ENCODE results near the gene HOXD13.

The HOXD13 gene

GRCh38 chr2:176101842-176102241 is 9.3 kb downstream of the HOXD13 start:
- no peak overlapping the region for H3K27ac ChIP-seq (ENCODE audit: low read length)
- no peak overlapping the region for H3K9ac ChIP-seq (ENCODE audit: low read depth, low read length)
- no peaks in the 10 kb centered on the region for H4K20me1 ChIP-seq (ENCODE audit: insufficient read depth, low read length)
- no peaks in the 10 kb centered on the region for H3K79me2 ChIP-seq (ENCODE audit: insufficient read depth, low read length)
- no peaks in the 10 kb centered on the region for H3K27me3 ChIP-seq (ENCODE audit: insufficient read depth, low read length, poor library complexity)
- no peaks in the 10 kb centered on the region for H3K9me3 ChIP-seq (ENCODE audit: insufficient read depth, low read length, severe bottlenecking)
- peaks cover 9% of the 10 kb centered on the region for H3K4me1 ChIP-seq (ENCODE audit: insufficient read depth, low read length)
- DNase-seq = no peak
- no peak overlapping the region for H3K4me3 ChIP-seq (ENCODE audit: low read depth in 1 of 2, low read length in 2 of 2)
- TF ChIP-seq, protein P1, sequence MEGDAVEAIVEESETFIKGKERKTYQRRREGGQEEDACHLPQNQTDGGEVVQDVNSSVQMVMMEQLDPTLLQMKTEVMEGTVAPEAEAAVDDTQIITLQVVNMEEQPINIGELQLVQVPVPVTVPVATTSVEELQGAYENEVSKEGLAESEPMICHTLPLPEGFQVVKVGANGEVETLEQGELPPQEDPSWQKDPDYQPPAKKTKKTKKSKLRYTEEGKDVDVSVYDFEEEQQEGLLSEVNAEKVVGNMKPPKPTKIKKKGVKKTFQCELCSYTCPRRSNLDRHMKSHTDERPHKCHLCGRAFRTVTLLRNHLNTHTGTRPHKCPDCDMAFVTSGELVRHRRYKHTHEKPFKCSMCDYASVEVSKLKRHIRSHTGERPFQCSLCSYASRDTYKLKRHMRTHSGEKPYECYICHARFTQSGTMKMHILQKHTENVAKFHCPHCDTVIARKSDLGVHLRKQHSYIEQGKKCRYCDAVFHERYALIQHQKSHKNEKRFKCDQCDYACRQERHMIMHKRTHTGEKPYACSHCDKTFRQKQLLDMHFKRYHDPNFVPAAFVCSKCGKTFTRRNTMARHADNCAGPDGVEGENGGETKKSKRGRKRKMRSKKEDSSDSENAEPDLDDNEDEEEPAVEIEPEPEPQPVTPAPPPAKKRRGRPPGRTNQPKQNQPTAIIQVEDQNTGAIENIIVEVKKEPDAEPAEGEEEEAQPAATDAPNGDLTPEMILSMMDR (IDR thresholded peaks at IDR 0.05; ENCODE audit: borderline replicate concordance, extremely low read depth, low read length, poor library complexity, severe bottlenecking) = no peak
- TF ChIP-seq EZH2 (IDR thresholded peaks at IDR 0.05; ENCODE audit: borderline replicate concordance, low read depth, low read length, severe bottlenecking) = no peak
- H3K4me2 ChIP-seq (ENCODE audit: insufficient read depth, low read length) = no peak overlapping the region
- no peaks in the 10 kb centered on the region for H3K36me3 ChIP-seq (ENCODE audit: insufficient read depth, low read length)
- no peak for ATAC-seq (ENCODE audit: insufficient read depth, low read depth)
- no peak overlapping the region for H2AFZ ChIP-seq (ENCODE audit: low read depth, low read length)

DNA sequence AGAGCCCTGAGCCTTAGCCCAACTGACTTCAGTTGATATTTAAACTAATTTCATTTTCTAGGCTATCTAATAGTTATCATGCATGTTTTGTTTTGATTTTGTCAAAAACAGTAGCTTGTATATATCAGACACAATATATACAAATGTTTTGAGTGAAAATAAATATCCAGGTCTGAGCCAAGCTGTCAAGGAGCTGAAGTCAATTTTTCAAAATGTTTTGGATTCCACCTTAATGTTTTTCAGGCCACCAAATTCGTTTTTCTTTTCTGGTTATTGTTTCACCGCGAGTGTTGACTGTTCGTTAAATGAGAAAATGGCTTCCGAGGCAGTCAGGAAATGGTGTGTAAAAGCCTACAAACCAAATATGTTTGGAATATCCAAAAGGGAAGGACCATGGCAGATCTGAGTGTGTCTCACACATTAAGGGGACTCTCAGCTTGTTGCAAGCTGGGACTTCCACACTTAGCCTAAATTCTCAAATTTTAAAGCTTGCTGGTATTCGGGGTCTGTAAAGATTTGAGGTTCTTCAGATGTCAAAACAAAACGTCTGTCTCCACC is 9.9 kb downstream of the HOXD13 start:
- Histone ChIP-seq H3K27me3 (ENCODE audit: insufficient read depth, low read length, poor library complexity) (no peaks in the 10 kb centered on the region), H3K9me3 (ENCODE audit: insufficient read depth, low read length, severe bottlenecking) (no peaks in the 10 kb centered on the region), H3K9ac (ENCODE audit: low read depth, low read length) (no peak overlapping the region), H3K36me3 (ENCODE audit: insufficient read depth, low read length) (no peaks in the 10 kb centered on the region), H3K4me1 (ENCODE audit: insufficient read depth, low read length) (peaks cover 9% of the 10 kb centered on the region), H3K79me2 (ENCODE audit: insufficient read depth, low read length) (no peaks in the 10 kb centered on the region), H3K4me2 (ENCODE audit: insufficient read depth, low read length) (no peak overlapping the region), H3K4me3 (ENCODE audit: low read depth in 1 of 2, low read length in 2 of 2) (no peak overlapping the region), H4K20me1 (ENCODE audit: insufficient read depth, low read length) (no peaks in the 10 kb centered on the region), H2AFZ (ENCODE audit: low read depth, low read length) (no peak overlapping the region), H3K27ac (ENCODE audit: low read length) (no peak overlapping the region)
- DNase-seq (no peak), ATAC-seq (ENCODE audit: insufficient read depth, low read depth) (no peak)
- no peak for TF ChIP-seq EZH2 (IDR thresholded peaks at IDR 0.05; ENCODE audit: borderline replicate concordance, low read depth, low read length, severe bottlenecking)
- TF ChIP-seq, protein P1 (IDR thresholded peaks at IDR 0.05; ENCODE audit: borderline replicate concordance, extremely low read depth, low read length, poor library complexity, severe bottlenecking) = no peak

DNA sequence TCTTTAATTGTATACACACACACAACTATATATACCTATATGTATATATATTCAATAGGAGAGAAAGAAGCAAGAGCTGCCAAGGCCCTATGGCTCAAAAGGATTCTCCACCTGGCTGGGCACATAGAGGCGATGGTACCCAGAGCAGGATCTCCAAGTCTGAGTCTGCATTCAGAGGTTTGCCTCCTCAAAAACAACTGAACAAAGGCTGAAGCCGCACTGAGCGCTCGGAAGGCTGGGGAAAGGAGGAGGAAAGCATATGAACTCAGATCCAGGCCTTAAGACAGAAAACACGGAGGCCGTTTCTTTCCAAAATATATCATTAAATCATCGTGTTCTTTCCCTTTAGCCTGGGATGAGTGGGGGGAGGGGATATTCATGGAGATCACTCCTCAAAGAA is 10.7 kb downstream of the HOXD13 start:
- Histone ChIP-seq H3K79me2 (ENCODE audit: insufficient read depth, low read length) (no peaks in the 10 kb centered on the region), H3K27ac (ENCODE audit: low read length) (no peak overlapping the region), H3K27me3 (ENCODE audit: insufficient read depth, low read length, poor library complexity) (no peaks in the 10 kb centered on the region), H3K4me2 (ENCODE audit: insufficient read depth, low read length) (no peak overlapping the region), H4K20me1 (ENCODE audit: insufficient read depth, low read length) (no peaks in the 10 kb centered on the region), H3K9ac (ENCODE audit: low read depth, low read length) (no peak overlapping the region), H3K36me3 (ENCODE audit: insufficient read depth, low read length) (no peaks in the 10 kb centered on the region), H3K9me3 (ENCODE audit: insufficient read depth, low read length, severe bottlenecking) (no peaks in the 10 kb centered on the region), H3K4me1 (ENCODE audit: insufficient read depth, low read length) (peaks cover 3% of the 10 kb centered on the region), H2AFZ (ENCODE audit: low read depth, low read length) (no peak overlapping the region), H3K4me3 (ENCODE audit: low read depth in 1 of 2, low read length in 2 of 2) (no peak overlapping the region)
- ATAC-seq (ENCODE audit: insufficient read depth, low read depth) (no peak), DNase-seq (no peak)
- TF ChIP-seq, protein P1 (IDR thresholded peaks at IDR 0.05; ENCODE audit: borderline replicate concordance, extremely low read depth, low read length, poor library complexity, severe bottlenecking) = no peak
- no peak for TF ChIP-seq EZH2 (IDR thresholded peaks at IDR 0.05; ENCODE audit: borderline replicate concordance, low read depth, low read length, severe bottlenecking)

Data from DND-41 (cell line).